AG04450 (cell line): Measurements from ENCODE around the gene ULK4. TPM values are rescaled to one million over a fixed set of nuclear protein-coding genes. Genes with fewer than 3 reads are reported as not detected.
A peak's percentile ranks its signal among the peaks of the same experiment; 100 is the strongest.

Experiments
- CTCF ChIA-PET: fragments of 300-600, 350-600 bp; formaldehyde crosslinking; extraction: SDS; loops from one replicate; lab custom pipeline; 2022; ENCODE audit warnings: antibody characterized with exemption, inconsistent platforms; lab: Charles Lee
- POLR2A ChIA-PET: fragments of 350-600 bp; formaldehyde crosslinking; extraction: SDS; loops from one replicate; lab custom pipeline; 2021; ENCODE audit warnings: antibody characterized with exemption, inconsistent platforms; lab: Yijun Ruan, JAX
- DNase-seq: peaks from one replicate; pipeline ENCODE4 v3.0.0-alpha.2; 2011; ENCODE audit warnings: low read depth, low spot score
- H3K27ac ChIP-seq: one replicate; pipeline ENCODE4 v1.5.1; 2012; ENCODE audit warnings: low read depth, low read length, control low read depth
- H3K27me3 ChIP-seq: one replicate; pipeline ENCODE4 v1.6.0; 2012; ENCODE audit warnings: low read length; ENCODE audit not compliant: control insufficient read depth, insufficient read depth
- H3K4me3 ChIP-seq: 2 replicates; pipeline ENCODE4 v1.5.1; 2011; ENCODE audit warnings: mild to moderate bottlenecking, low read depth, low read length, control low read depth
- H3K9me3 ChIP-seq: 2 replicates; pipeline ENCODE4 v1.5.1; 2012; ENCODE audit warnings: low read length; ENCODE audit not compliant: control insufficient read depth, insufficient read depth
- polyA plus RNA-seq: library from polyadenylated mRNA; depleted of rRNA; stranded (reverse); fragments of >200 nt; gene quantifications from 2 replicates; pipeline ENCODE4 v1.2.3, GENCODE V29; 2011
- TF ChIP-seq, protein P1 (sequence below): IDR thresholded peaks from 2 replicates; pipeline ENCODE4 v1.5.1; 2011; ENCODE audit warnings: low read depth, low read length, control low read depth, inconsistent platforms

ULK4 gene
- polyA plus RNA-seq, 1 experiment, result 3.7 TPM

- CTCF ChIA-PET, result no interaction called here
- Histone ChIP-seq H3K4me3 (no peak overlapping the region), H3K9me3 (peaks cover 5% of the 10 kb centered on the region), H3K27me3 (no peaks in the 10 kb centered on the region), H3K27ac (no peak overlapping the region)
- TF ChIP-seq, protein P1, sequence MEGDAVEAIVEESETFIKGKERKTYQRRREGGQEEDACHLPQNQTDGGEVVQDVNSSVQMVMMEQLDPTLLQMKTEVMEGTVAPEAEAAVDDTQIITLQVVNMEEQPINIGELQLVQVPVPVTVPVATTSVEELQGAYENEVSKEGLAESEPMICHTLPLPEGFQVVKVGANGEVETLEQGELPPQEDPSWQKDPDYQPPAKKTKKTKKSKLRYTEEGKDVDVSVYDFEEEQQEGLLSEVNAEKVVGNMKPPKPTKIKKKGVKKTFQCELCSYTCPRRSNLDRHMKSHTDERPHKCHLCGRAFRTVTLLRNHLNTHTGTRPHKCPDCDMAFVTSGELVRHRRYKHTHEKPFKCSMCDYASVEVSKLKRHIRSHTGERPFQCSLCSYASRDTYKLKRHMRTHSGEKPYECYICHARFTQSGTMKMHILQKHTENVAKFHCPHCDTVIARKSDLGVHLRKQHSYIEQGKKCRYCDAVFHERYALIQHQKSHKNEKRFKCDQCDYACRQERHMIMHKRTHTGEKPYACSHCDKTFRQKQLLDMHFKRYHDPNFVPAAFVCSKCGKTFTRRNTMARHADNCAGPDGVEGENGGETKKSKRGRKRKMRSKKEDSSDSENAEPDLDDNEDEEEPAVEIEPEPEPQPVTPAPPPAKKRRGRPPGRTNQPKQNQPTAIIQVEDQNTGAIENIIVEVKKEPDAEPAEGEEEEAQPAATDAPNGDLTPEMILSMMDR, result no peak
- no peak for DNase-seq
- POLR2A ChIA-PET, result interaction anchor here (0.7 kb wide), 1 partner anchor 115 kb away, joined by 6 read pairs; no protein-coding TSS in a partner anchor
Observed at GRCh38 chr3:42005401-42005800, 43.5 kb upstream of the ULK4 start.

DNA sequence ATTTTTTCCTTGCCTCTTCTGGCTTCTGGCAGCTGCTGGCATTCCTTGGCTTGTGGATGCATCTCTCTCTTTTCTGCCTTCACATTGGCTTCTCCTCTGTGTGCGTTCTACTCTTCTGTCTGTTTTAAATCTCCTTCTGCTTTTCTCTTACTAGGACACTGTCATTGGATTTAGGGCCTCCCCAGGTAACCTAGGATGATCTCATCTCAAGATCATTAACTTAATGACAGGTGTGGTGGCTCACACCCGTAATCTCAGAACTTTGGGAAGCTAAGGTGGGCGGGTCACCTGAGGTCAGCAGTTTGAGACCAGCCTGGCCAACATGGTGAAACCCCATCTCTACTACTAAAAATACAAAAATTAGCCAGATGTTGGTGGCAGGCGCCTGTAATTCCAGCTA lies 40.9 kb upstream of the ULK4 start:
- CTCF ChIA-PET, result no interaction called here
- TF ChIP-seq, protein P1, result no peak
- DNase-seq, result no peak
- Histone ChIP-seq H3K9me3 (peaks cover 5% of the 10 kb centered on the region), H3K4me3 (no peak overlapping the region), H3K27ac (no peak overlapping the region), H3K27me3 (no peaks in the 10 kb centered on the region)
- POLR2A ChIA-PET, result no interaction called here

- CTCF ChIA-PET, result no interaction called here
Observed at GRCh38 chr3:42001777-42002176, 39.9 kb upstream of the ULK4 start.

DNA sequence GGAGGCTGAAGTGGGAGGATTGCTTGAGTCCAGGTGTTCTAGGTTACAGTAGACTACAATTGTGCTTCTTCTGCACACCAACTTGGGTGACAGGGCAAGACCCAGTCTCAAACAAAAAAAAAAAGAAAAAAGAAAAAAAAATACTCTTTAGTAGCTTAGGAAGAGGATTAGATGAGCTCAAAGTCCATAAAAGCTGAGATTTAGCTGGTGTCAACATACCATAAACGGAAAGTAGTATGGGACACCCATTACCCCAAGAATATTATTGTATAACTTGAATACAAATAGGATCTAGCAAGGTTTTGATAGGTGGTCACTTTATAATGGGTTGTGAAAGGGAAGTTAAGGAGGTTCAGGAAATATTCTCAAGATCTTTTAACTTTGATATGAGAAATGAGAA lies 38.0 kb upstream of the ULK4 start:
- no peak for DNase-seq
- no peaks in the 10 kb centered on the region for H3K27me3 ChIP-seq
- CTCF ChIA-PET, result interaction anchor here (1.0 to 1.1 kb wide), 2 partner anchors 100 to 102 kb away, joined by 4 to 8 read pairs; no protein-coding TSS in a partner anchor
- TF ChIP-seq, protein P1, result no peak
- no peak overlapping the region for H3K4me3 ChIP-seq
- POLR2A ChIA-PET, result interaction anchor here (0.6 kb wide), 1 partner anchor 65 kb away, joined by 8 read pairs; no protein-coding TSS in a partner anchor
- peaks cover 5% of the 10 kb centered on the region for H3K9me3 ChIP-seq
- H3K27ac ChIP-seq, result no peak overlapping the region

More at GRCh38 chr3:42001777-42002176, 39.9 kb upstream of the ULK4 start:
- TF ChIP-seq, protein P1, result no peak
- peaks cover 5% of the 10 kb centered on the region for H3K9me3 ChIP-seq
- POLR2A ChIA-PET, result no interaction called here
- DNase-seq, result no peak
- no peak overlapping the region for H3K27ac ChIP-seq
- no peak overlapping the region for H3K4me3 ChIP-seq
- no peaks in the 10 kb centered on the region for H3K27me3 ChIP-seq

DNA sequence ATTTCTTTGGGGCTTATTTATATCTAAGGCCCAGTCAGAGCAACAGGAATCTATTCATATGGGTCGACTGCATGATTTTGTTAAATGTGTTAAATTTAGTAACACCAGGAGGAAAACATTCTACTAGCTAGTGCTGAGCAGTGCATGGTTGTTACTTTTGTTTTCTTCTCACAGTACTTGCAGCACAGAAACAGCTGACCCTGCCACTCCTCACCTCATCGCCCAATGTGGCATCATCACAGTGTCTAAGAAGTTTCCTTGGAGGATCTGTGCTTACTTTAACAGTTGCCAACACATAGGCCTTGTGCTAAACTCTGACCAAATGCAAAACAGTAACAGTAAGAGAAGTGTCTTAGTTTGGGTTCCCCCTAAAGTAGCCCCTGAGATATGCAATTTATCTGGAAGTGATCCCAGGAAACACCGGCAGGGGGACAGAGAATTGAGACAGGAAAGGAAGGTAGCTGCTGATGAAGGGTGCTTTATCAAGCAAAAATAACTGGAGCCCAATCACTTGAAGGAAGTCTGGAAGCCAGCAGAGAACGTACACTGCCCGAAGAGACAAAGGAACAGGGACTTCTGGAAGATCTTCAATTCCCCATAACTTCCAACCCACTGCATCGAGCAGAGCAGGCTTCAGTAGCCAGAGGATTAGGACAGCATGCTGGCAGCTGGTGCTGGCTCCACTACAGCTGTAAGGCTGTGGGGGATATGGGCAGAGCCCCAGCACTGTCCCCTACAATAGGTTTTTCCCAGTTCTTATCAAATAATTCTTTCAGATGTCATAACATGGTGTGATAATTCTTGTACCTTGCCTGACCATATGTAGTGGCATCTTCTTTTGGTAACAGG lies 36.0 kb upstream of the ULK4 start:
- Histone ChIP-seq H3K27ac (no peak overlapping the region), H3K4me3 (no peak overlapping the region), H3K27me3 (no peaks in the 10 kb centered on the region), H3K9me3 (peaks cover 5% of the 10 kb centered on the region)
- ChIA-PET CTCF (interaction anchor here (0.6 to 3.7 kb wide), 13 partner anchors 12 to 1492 kb away, joined by 3 to 42 read pairs (median 3); no protein-coding TSS in a partner anchor), POLR2A (interaction anchor here (0.6 kb wide), 1 partner anchor 20 kb away, joined by 4 read pairs; no protein-coding TSS in a partner anchor)
- no peak for DNase-seq
- TF ChIP-seq, protein P1, result peak; percentile 60
